Erythroblast (primary cell): ENCODE data around the gene TMEM30B.
A peak's percentile ranks its signal among the peaks of the same experiment; 100 is the strongest.
"Not testable (repeated sequence)": the region's sequence is repeated elsewhere in the genome, so short reads cannot be mapped to it uniquely, and the experiment has no call there.

ENCODE experiments used
- DNase-seq, 2 experiments: peaks; one replicate each; lab custom pipeline; 2025; lab: John Stamatoyannopoulos, UW
- GATA1 ChIP-seq: IDR thresholded peaks from 2 replicates; pipeline ENCODE4 v1.6.1; 2011; ENCODE audit warnings: low read depth, mild to moderate bottlenecking, control low read depth, low read length, moderate library complexity
- POLR2A ChIP-seq: IDR thresholded peaks from 2 replicates; pipeline ENCODE4 v1.6.1; 2011; ENCODE audit warnings: mild to moderate bottlenecking, low read length

Gene TMEM30B

DNA sequence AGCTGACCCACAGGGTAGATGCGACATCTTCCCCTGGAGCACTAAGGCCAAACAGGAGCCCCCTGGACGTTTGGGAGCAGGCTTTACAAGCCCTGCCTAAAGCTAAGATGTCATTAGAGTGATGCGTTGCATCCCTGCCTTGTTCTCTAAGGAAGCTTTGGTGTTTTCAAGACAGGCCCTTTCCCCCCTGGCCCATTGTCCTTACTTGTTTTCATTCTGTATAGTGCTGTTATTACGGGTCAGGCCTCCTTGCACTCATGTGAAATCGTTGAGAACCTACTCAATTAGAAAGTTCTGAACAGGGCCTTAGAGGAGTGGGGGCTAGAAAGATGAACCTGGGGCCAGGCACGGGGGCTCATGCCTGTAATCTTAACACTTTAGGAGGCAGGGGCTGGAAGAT, 38.6 kb upstream of the TMEM30B start:
- no peak for DNase-seq
- no peak for TF ChIP-seq POLR2A
- no peak for TF ChIP-seq GATA1

DNA sequence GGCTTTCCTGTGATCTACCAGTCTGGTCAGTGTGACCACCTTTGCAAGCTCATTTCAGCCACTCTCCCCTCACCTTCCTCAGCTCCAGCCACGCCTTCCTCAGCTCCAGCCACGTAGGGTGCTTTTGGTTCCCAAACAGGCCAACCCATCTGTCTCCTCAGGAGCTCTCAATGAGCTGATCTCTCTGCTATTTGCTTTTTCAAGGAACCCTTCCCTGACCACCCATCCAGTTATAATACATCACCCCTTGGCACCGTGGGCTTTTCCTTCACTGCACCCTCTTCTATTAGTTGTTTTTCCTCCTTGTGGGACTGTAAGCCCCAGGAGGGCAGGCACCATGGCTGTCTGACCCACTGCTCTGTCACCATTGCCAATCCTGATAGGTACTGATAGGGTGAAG, 37.9 kb upstream of the TMEM30B start:
- no peak for DNase-seq
- TF ChIP-seq POLR2A: no peak
- TF ChIP-seq GATA1: no peak

GRCh38 chr14:61315313-61315712, 34.2 kb upstream of the TMEM30B start:
- DNase-seq: no peak
- TF ChIP-seq GATA1 (no peak), POLR2A (no peak)

DNA sequence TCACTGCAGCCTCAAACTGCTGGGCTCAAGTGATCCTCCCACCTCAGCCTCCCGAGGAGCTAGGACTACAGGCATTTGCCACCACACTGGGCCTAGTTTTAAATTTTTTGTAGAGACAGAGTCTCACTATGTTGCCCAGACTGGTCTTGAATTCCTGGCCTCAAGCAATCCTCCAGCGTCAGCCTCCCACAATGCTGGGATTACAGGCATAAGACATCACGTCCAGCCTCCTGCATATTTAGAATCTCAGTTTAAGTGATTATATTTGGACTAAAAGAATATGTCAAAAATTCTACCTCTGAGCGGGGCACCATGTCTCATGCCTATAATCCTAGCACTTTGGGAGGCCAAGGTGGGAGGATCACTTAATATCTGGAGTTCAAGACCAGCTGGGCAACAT, 27.6 kb upstream of the TMEM30B start:
- DNase-seq: not testable (repeated sequence)

- no peak for DNase-seq
- TF ChIP-seq GATA1 (no peak), POLR2A (no peak)
Observed at GRCh38 chr14:61308198-61308597, 27.1 kb upstream of the TMEM30B start.

DNA sequence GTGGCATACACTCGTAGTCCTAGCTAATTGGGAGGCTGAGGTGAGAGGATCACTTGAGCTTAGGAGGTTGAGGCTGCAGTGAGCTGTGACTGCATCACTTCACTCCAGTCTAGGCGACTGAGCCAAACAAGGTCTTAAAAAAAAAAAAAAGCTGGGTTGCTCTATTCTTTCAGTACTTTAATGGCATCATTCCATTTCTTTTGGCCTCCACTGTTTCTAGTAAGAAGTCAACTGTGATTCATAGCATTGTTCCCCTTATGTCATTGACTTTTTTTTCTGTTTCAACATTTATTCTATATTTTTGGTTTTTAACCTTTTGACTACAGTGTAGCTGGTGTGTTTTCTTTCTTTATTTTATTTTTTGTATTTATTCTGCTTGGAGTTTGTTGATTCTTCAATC, 23.6 kb upstream of the TMEM30B start:
- no peak for DNase-seq
- TF ChIP-seq GATA1 (no peak), POLR2A (no peak)

- DNase-seq: no peak
- TF ChIP-seq GATA1 (no peak), POLR2A (no peak)
Observed at GRCh38 chr14:61300754-61301153, 19.6 kb upstream of the TMEM30B start.

DNA sequence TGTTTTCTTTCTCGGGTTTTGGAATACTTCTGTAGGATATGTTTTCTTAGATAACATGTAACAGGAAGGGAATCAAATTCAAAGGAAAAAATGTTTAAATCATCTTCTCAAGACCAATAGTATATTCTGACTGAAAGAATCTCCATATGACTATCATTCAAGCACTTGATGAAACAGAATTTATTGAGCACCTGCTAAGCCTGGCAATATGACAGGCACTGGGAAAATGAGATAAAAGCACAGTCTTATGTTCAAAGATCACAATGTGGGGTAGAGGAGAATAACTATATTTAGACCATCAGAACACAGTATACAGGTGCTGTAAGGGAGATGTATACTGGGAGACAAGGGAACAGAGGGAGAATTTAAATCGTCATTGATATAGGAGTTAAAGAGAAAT, 19.1 kb upstream of the TMEM30B start:
- TF ChIP-seq POLR2A (no peak), GATA1 (no peak)
- DNase-seq: no peak

DNA sequence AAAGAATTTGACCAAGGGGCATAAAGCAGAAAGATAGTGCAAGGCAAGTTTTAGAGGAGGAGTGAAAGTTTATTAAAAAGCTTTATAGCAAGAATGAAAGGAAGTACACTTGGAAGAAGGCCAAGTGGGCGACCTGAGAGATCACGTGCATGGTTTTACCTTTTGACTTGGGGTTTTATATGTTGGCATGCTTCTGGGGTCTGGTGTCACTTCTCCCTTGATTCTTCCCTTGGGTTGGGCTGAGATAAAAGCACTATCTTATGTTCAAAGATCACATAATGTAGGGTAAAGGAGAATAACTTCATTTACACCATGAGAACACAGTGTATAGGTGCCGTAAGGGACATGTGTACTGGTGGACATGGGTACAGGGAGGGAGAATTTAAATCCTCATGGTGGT, 17.7 kb upstream of the TMEM30B start:
- DNase-seq: no peak
- no peak for TF ChIP-seq POLR2A
- TF ChIP-seq GATA1: no peak

GRCh38 chr14:61297581-61297980, 16.4 kb upstream of the TMEM30B start:
- TF ChIP-seq GATA1: no peak
- no peak for DNase-seq

GRCh38 chr14:61296719-61297502, 15.8 kb upstream of the TMEM30B start:
- TF ChIP-seq POLR2A: no peak
- peak; percentile 23 to 37 for DNase-seq

DNA sequence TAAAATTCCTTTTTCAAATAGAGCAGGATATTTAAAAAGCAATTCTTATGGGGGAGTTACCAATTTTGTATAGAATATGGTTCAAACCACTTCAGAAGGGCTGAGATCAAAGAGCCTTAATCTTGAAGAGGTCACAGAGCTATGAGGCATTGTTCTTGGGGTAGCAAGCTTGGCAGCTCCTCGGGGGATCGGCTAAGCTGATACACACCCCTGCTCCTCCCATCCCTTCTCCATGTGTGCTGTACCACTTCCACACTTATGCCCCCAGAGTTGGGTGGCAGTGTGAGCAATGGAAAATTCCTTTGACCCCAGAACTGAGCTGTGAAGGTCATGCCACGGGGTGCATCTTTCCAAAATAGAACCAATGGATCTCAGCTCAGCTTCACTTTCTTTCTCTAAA, 15.0 kb upstream of the TMEM30B start:
- TF ChIP-seq GATA1 (no peak), POLR2A (no peak)
- no peak for DNase-seq

DNA sequence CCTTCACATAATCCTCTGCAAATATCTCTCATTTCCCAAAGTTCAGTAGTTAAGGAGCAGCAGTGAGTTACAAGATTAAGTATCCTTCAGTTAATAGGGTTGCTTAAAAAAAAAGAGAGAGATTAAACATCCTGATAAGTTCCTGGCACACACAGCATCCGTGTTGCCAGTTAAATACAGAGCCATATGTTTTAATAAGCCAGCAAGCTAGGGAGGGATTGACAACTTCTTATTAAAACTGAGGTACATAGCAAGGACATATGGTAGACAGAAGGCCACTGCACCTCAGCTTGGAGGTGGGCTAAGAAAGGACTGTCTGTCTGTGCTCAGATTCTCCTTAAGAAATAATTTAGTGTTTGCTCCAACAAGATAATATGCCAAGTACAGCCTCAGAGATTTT, 9.6 kb upstream of the TMEM30B start:
- DNase-seq: no peak
- no peak for TF ChIP-seq GATA1
- no peak for TF ChIP-seq POLR2A

DNA sequence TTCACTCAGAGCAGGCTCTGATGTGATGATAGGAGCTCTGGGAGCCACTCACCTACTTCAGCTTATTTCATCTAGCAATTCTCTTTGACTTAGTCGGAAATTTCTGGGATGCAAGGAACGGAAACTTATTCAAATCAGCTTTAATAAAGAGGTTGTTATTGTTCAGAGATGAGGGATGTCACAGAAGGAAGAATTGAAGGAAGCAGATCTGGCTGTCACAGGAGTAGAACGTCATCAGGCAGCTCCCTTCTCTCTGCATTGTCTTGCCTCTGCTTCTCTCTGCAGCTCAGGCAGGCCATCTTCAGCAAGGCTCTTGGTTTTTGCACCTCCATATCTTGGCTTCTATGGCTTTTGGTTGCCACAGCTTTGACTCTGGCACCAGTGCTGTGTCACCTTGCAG, 7.6 kb upstream of the TMEM30B start:
- TF ChIP-seq POLR2A: no peak
- no peak for TF ChIP-seq GATA1
- no peak for DNase-seq

- DNase-seq: no peak
- no peak for TF ChIP-seq POLR2A
- TF ChIP-seq GATA1: no peak
Observed at GRCh38 chr14:61288228-61288627, 7.1 kb upstream of the TMEM30B start.
